ENCODE data around the gene MANSC4. TPM values are rescaled to one million over a fixed set of nuclear protein-coding genes. Genes with fewer than 3 reads are reported as not detected.
A peak's percentile ranks its signal among the peaks of the same experiment; 100 is the strongest.

Gene MANSC4
- total RNA-seq, 1 donor from 2014 or later, result not detected

DNA sequence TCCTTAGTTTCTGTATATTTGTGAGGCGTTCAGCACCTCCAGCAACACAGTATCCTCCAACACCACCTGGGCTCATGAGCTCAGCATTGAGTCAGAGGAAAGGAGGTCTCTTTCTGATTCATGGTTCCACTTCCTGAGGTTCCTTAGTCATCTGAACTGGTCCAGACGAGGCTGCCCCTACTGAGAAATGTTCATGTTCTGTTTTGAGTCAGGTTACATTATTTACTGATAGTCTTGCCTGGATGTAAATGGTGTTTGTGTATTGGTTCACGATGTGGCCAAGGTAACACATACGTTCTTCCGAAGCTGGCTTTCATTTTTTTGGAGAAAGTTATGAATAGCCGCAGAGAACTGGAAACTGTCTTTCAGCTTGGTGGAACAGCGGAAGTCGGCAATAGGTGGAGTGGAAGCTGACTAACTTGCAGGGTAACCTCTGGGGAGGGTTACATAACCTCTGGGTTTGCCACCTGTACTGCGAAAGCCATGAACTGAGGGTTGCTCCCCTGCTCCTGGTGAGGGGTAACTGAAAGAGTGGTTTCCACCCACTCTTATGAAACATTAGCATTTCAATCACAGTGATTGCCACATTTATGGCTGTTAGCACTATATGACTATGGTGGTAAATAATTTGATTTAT is 42.2 kb upstream of the MANSC4 start:
- TF ChIP-seq, protein P1, sequence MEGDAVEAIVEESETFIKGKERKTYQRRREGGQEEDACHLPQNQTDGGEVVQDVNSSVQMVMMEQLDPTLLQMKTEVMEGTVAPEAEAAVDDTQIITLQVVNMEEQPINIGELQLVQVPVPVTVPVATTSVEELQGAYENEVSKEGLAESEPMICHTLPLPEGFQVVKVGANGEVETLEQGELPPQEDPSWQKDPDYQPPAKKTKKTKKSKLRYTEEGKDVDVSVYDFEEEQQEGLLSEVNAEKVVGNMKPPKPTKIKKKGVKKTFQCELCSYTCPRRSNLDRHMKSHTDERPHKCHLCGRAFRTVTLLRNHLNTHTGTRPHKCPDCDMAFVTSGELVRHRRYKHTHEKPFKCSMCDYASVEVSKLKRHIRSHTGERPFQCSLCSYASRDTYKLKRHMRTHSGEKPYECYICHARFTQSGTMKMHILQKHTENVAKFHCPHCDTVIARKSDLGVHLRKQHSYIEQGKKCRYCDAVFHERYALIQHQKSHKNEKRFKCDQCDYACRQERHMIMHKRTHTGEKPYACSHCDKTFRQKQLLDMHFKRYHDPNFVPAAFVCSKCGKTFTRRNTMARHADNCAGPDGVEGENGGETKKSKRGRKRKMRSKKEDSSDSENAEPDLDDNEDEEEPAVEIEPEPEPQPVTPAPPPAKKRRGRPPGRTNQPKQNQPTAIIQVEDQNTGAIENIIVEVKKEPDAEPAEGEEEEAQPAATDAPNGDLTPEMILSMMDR (IDR thresholded peaks at IDR 0.05), result no peak
- Histone ChIP-seq H3K27me3 (ENCODE audit: low read depth) (peaks cover 5% of the 10 kb centered on the region), H3K4me1 (peaks cover 5% of the 10 kb centered on the region), H3K27ac (no peak overlapping the region), H3K9me3 (no peaks in the 10 kb centered on the region), H3K36me3 (no peaks in the 10 kb centered on the region), H3K4me3 (no peak overlapping the region)
- ATAC-seq, result no peak
- intact Hi-C loops (cut with DNase I), result no loop called here
- DNase-seq, result no peak

DNA sequence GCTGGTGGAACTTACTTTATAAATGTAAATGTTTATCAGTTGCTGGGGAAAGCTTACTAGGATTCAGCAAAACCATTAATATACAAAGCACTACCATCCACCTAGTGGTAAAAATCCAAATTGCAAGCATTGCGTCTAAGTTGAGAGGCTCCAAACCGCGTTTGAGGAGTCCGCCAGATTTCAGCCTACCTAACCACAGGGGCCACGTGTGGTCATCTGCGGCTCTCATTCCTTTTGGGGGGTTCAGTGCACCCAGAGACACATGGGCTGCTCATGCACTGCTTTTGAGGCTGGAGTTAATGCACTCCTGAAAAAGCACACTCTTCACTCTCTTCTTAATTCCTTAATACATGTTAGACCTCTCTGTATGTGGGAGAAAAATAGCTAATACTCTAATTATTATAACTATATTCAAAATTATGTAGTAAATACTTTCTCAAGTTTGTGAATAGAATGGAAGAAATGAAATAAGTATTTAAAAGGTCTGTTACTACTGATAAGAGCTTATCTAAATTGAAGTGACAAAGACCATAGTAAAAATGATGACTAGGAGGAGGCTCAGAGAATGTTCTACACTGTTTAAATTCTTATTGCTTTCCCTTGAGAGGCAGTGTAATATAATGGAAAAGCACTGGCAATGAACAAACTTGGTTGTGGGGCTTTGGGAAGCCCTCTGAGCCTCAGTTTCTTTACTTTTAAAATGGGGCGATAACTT is 41.4 kb upstream of the MANSC4 start:
- TF ChIP-seq, protein P1 (IDR thresholded peaks at IDR 0.05), result peak; percentile 79
- H3K27me3 ChIP-seq (ENCODE audit: low read depth), result peaks cover 5% of the 10 kb centered on the region
- no peak overlapping the region for H3K27ac ChIP-seq
- DNase-seq (no peak), ATAC-seq (peak; percentile 77 to 85)
- H3K4me3 ChIP-seq, result no peak overlapping the region
- intact Hi-C loops (cut with DNase I), result no loop called here
- no peaks in the 10 kb centered on the region for H3K9me3 ChIP-seq
- no peaks in the 10 kb centered on the region for H3K36me3 ChIP-seq
- H3K4me1 ChIP-seq, result peaks cover 5% of the 10 kb centered on the region

DNA sequence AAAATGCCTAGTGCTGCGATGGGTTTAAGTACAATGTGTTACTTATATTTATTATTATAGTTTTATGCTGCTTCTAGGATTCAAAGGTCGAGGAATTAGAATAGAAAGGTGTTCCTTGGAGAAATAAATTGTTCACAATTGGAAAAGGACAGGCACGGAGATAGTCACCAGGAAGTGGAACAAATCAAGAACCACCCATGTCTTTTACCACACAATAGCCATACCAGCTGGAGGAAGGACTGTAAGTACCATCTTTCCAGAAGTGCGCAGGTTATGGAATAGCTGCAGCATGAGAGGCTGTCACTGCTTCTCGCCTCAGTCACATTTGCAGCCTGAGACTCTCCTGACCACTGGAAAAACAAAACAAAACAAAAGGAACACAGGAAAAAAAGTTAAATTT is 40.5 kb upstream of the MANSC4 start:
- intact Hi-C loops (cut with DNase I), result no loop called here
- Histone ChIP-seq H3K27ac (no peak overlapping the region), H3K27me3 (ENCODE audit: low read depth) (peaks cover 5% of the 10 kb centered on the region), H3K4me1 (peaks cover 5% of the 10 kb centered on the region), H3K4me3 (no peak overlapping the region), H3K9me3 (no peaks in the 10 kb centered on the region), H3K36me3 (no peaks in the 10 kb centered on the region)
- TF ChIP-seq, protein P1 (IDR thresholded peaks at IDR 0.05), result no peak
- DNase-seq, result no peak
- no peak for ATAC-seq

DNA sequence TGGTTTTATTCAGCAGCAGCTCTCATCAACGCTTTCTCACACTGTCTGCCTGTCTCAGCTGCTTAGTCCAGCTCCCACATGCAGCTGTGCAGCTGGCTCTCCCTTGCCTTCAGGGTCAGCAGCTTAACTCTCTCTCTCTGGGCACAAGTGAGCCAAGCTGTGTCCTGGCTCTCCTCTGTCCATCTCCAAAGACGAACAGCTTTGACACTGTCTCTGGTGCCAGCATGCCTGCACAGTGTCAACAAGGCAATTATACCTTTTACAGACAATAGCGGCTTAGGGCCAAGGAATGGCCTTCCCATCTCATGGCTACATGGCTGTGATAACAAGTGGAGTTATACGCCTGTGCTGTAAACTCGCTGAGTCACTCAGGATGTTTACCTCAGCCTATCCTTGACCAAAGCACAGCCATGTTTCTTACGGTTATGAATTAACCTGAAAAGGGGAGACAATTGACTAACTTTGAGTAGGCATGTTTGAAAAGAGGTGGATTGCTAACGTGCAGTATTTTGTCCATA is 38.4 kb upstream of the MANSC4 start:
- intact Hi-C loops (cut with DNase I), result no loop called here
- H3K27me3 ChIP-seq (ENCODE audit: low read depth), result peaks cover 5% of the 10 kb centered on the region
- peak in 1 of 2 donors; percentile 49 for ATAC-seq
- DNase-seq, result no peak
- H3K4me3 ChIP-seq, result no peak overlapping the region
- TF ChIP-seq, protein P1 (IDR thresholded peaks at IDR 0.05), result no peak
- H3K36me3 ChIP-seq, result no peaks in the 10 kb centered on the region
- peaks cover 5% of the 10 kb centered on the region for H3K4me1 ChIP-seq
- H3K9me3 ChIP-seq, result no peaks in the 10 kb centered on the region
- H3K27ac ChIP-seq, result no peak overlapping the region

DNA sequence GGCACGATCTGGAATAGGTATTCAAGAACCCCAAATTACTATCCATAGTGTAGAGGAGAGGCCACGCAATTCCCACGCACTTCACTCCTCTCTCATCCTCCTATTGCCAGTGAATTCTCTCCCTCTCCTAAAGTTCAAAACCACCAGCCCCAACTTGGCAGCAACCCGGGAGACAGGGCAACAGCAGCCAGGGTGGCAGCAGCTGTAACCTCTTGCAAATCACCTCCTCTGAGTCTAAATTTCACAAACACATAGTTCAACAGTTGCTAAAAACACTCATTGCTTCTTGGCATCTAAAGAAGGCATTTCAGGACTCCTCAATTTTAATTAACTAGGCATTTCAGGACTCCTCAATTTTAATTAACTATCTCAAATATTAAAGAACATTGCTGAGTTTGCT is 37.7 kb upstream of the MANSC4 start:
- no peak overlapping the region for H3K27ac ChIP-seq
- no peaks in the 10 kb centered on the region for H3K9me3 ChIP-seq
- no peak overlapping the region for H3K4me3 ChIP-seq
- DNase-seq, result no peak
- no peaks in the 10 kb centered on the region for H3K36me3 ChIP-seq
- ATAC-seq, result peak in 1 of 2 donors; percentile 23
- peaks cover 5% of the 10 kb centered on the region for H3K27me3 ChIP-seq (ENCODE audit: low read depth)
- peaks cover 5% of the 10 kb centered on the region for H3K4me1 ChIP-seq
- TF ChIP-seq, protein P1 (IDR thresholded peaks at IDR 0.05), result no peak
- intact Hi-C loops (cut with DNase I), result no loop called here
